ENCODE measurements around the gene PTX4. TPM values are rescaled to one million over a fixed set of nuclear protein-coding genes. Genes with fewer than 3 reads are reported as not detected.

Gene PTX4
- total RNA-seq, 4 donors from 2014 or later = not detected

- intact Hi-C loops (cut with DNase I) = no loop called here
- H3K27ac ChIP-seq = no peak overlapping the region
- no peak overlapping the region for H3K4me3 ChIP-seq (replicated peaks in 1 of 3)
- DNase-seq = peak; percentile 30 to 34
- peaks cover 0 to 39% of the 10 kb centered on the region in 2 donors for H3K4me1 ChIP-seq
- WGBS, 2 donors = 71 to 77% methylated on average over 21 to 30 of the region's 42 CpGs
- no peaks in the 10 kb centered on the region for H3K9me3 ChIP-seq
- no peaks in the 10 kb centered on the region for H3K27me3 ChIP-seq
- TF ChIP-seq CTCF (IDR thresholded peaks at IDR 0.05) (no peak), POLR2A (IDR thresholded peaks at IDR 0.05) (no peak)
- peaks cover 9 to 19% of the 10 kb centered on the region in 2 donors for H3K36me3 ChIP-seq
Observed at GRCh38 chr16:1527836-1528811, 39.4 kb upstream of the PTX4 start.

DNA sequence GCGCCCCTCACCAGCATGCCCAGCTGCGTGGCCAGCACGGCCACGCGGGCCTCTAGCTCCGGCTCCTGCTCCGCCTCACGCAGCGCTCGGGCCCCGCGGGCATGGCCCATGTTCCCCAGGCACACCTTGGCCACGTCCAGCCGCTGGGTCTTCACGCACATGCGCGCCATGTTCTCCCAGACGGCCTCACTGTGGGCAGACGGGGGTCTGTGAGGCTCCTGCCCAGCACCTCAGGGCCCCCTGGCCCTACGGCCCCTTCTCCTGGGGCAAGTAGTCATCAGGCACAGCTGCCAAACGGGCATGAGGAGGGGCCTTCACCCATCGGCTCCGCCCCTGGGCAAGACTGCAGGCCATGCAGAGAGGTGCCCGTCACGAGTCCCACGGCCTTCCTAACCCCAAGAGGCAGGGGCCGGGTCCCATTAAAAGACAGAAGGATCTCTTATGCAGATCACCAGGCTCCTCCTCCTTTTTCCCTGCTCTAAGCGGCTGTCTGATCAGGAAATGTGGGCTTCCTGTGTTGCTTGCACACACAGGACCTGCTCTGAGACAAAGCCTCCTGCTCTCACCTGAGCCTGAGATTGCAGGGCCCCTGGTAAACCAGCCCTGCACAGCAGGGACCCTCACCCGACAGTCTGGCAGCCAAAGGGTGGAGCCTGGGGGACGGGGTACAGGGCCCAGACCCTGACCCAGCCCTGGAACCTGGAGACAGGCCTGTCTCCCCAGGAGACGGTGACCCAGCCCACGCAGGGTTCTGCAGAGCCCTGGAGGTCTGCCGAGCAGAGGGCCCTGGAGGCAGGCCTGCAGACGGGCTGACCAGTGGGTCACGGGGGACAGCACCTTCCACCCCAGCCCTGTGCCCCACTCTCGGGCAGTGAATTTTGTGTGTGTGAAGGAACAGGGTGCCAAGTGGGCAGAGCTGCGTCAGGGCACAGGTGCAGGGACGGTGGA lies 38.1 kb upstream of the PTX4 start:
- intact Hi-C loops (cut with DNase I) = no loop called here
- WGBS, 2 donors = 83 to 89% methylated on average over 6 to 27 of the region's 38 CpGs
- TF ChIP-seq CTCF (IDR thresholded peaks at IDR 0.05) = no peak
- TF ChIP-seq POLR2A (IDR thresholded peaks at IDR 0.05) = no peak
- H3K36me3 ChIP-seq = peaks cover 14 to 25% of the 10 kb centered on the region in 2 donors
- no peak overlapping the region for H3K27ac ChIP-seq
- no peak for DNase-seq
- H3K4me3 ChIP-seq (replicated peaks in 1 of 3) = no peak overlapping the region
- H3K4me1 ChIP-seq = peaks cover 0 to 35% of the 10 kb centered on the region in 2 donors
- H3K9me3 ChIP-seq = no peaks in the 10 kb centered on the region
- no peaks in the 10 kb centered on the region for H3K27me3 ChIP-seq

- Histone ChIP-seq H3K36me3 (peaks cover 14 to 25% of the 10 kb centered on the region in 2 donors), H3K4me3 (replicated peaks in 1 of 3) (no peak overlapping the region), H3K27me3 (no peaks in the 10 kb centered on the region), H3K27ac (no peak overlapping the region), H3K9me3 (no peaks in the 10 kb centered on the region), H3K4me1 (peaks cover 0 to 28% of the 10 kb centered on the region in 2 donors)
- intact Hi-C loops (cut with DNase I) = no loop called here
- 94 to 95% methylated on average over 11 to 27 of the region's 44 CpGs for WGBS, 2 donors
- TF ChIP-seq POLR2A (IDR thresholded peaks at IDR 0.05) (no peak), CTCF (IDR thresholded peaks at IDR 0.05) (no peak)
- DNase-seq = no peak
Observed at GRCh38 chr16:1525871-1526607, 37.3 kb upstream of the PTX4 start.

DNA sequence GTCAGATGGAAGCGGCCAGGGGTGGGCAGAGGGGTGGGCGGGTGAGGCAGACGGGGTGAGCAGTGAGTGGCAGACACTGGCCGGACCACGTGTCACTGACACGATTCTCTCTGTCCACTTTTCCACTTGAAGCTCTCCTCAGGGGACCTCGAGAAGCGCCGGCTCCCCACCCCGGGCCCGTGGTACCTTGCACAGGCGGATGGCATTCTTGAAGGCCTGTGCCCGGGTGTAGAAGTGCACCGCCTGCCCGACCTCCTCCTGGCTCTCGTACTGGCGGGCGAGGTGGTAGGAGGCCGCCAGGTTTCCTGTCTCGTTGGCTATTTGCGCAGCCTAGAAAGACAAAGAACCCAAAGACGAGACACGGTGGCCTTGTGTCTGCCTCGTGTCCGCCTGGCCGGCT lies 35.6 kb upstream of the PTX4 start:
- no peaks in the 10 kb centered on the region for H3K27me3 ChIP-seq
- H3K36me3 ChIP-seq = peaks cover 30 to 38% of the 10 kb centered on the region in 2 donors
- no peak for DNase-seq
- peaks cover 0 to 18% of the 10 kb centered on the region in 2 donors for H3K4me1 ChIP-seq
- TF ChIP-seq CTCF (IDR thresholded peaks at IDR 0.05) (no peak), POLR2A (IDR thresholded peaks at IDR 0.05) (no peak)
- no peaks in the 10 kb centered on the region for H3K9me3 ChIP-seq
- no peak overlapping the region for H3K27ac ChIP-seq
- 92 to 93% methylated on average over 23 to 25 of the region's 26 CpGs for WGBS, 2 donors
- H3K4me3 ChIP-seq (replicated peaks in 1 of 3) = no peak overlapping the region
- intact Hi-C loops (cut with DNase I) = no loop called here

Data from thyroid gland (tissue), 4 donors.